ENCODE data around the gene INSL6.
"Not testable (repeated sequence)": the region's sequence is repeated elsewhere in the genome, so short reads cannot be mapped to it uniquely, and the experiment has no call there.

The INSL6 gene, protein sequence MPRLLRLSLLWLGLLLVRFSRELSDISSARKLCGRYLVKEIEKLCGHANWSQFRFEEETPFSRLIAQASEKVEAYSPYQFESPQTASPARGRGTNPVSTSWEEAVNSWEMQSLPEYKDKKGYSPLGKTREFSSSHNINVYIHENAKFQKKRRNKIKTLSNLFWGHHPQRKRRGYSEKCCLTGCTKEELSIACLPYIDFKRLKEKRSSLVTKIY

DNA sequence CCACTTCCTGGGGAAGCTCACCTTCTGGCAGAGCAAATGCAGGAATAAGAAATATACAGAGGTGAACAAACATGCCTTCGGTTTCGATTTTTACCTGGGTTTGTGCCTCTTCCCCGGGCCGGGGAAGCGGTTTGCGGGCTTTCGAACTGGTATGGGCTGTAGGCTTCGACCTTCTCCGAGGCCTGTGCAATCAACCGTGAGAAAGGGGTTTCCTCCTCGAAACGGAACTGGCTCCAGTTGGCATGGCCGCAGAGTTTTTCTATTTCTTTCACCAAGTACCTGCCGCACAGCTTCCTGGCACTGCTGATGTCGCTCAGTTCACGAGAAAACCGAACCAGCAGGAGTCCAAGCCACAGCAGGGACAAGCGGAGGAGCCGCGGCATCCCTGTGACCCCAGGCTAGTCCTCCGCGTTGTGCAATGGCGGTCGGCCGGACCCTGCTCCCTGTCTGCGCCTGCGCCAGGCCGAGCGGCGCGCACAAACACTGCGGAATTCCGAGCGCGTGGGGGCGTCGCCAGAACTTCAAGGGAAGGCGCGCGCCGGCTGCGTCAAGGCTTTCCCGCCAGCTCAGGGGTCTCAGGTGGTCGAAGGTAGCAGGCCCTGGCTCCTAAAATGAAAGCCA is at the start of gene INSL6:
INSL6 (minus strand) TSS at position 420 of the 621 bp plus-strand sequence; CDS start at position 383, 37 bp downstream.
- DNase-seq (ENCODE audit: low read depth) = no peak

DNA sequence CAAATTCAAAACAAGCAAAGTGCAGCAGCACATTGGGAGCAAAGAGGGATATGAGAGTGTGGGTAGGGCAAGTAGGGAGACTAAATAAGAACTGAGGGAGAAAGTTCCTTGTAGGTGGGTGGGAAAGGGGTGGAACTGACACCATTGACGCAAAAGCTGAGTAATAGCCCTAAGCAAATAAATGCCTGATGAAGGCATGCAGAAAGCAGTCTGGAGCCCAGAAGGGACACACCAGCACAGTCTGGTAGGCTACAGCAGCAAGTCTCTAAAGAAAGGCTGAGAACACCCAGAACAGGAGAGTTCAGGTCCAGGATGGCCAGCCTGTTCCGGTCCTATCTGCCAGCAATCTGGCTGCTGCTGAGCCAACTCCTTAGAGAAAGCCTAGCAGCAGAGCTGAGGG is 45.8 kb upstream of the INSL6 start, which contains the start of gene INSL4:
INSL4 (plus strand) TSS at position 208 of the 400 bp plus-strand sequence; CDS start at position 313, 105 bp downstream.
- DNase-seq (ENCODE audit: low read depth) = no peak

DNA sequence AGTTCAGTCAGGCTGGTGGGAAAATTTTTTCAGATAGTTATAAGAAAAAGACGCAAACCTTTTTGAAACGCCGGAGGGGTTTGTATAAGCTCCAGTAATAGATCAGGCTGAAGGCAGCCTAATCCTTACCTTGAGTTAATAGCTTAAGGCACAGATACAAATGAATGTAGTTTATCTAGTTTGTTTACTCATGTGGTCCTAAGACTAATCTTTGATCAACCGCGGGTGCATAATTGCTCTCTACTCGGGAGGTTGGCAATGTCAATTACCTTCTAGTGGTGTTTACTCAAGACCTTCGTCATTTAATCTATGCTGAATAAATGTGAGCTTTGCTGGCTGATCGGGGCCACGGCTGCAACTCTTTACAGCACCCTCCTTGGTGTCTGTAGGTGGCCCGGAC is 45.1 kb upstream of the INSL6 start:
- DNase-seq (ENCODE audit: low read depth) = no peak

DNA sequence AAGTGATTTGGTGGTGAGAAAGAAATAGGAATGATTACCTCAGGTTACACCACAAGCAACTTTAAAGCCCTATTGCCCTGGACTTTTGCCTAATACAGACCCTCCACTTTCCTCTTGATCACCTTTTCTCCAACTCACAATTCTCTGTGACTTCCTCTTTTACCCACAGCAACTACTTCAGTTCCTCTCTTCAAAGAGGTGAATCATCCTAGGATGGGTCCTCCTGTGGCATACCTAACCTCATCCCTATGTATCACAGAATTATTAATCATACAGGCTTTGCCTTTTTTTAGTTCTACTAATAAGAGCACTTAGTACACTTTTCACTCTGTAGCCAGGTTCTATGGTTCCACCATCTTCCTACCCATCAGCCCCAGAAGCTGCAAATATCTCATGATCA is 19.6 kb upstream of the INSL6 start:
- DNase-seq (ENCODE audit: low read depth) = no peak

DNA sequence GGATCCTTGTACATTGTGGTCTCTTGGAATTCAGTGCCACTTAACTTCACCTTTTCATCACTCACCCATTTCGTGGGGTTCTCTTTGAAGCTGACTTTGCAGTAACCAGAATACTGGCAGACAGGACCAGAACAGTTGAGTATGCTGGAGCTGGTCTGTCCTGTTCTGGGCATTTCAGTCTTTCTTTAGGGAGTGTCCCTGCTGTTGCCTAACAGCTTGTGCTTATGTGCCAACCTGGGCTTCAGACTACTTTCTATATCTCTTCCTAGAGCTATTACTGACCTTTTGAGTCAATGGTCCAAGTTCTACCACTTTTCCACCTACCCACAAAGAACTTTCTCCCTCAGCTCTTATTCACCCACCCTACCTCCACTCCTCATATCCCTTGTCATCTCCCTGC is 10.0 kb upstream of the INSL6 start:
- no peak for DNase-seq (ENCODE audit: low read depth)

DNA sequence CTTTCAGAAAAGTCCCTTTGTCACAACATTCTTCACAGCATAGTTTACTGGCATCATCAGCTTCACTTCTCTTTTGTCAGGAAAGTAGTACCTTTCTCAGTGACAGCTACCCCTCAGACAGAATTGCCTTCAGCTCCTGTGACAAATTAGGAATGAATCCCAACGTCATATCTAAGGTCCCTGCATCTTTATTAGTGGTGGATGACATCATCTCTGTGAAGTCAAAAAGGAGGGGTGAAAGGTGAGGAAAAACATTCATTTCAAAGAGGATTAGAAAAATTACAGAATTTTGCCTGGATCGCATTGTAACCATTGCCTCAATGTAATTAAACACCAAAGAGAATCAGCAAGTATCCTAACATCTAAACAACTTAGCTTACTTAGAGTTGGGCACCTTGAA is 7.9 kb upstream of the INSL6 start:
- no peak for DNase-seq (ENCODE audit: low read depth)

DNA sequence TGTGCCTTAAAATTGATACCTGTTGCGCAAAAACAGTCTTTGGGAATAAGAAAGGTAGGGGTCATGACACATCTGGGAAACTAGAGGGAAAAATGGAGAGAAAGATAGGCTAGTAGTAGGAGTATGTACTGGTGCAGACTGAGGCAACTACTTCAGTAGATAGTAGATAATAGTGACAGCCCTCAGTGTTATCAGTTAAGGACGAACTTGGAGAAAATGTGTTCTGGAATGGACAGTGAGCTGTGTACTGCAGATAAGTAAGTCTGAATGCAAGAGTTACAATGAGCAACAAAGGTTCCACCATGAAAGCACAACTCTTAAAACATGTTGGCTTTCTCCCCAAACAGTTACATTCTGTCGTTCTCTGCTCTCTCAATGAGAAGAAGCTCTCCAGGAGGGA is 6.5 kb upstream of the INSL6 start:
- no peak for DNase-seq (ENCODE audit: low read depth)

DNA sequence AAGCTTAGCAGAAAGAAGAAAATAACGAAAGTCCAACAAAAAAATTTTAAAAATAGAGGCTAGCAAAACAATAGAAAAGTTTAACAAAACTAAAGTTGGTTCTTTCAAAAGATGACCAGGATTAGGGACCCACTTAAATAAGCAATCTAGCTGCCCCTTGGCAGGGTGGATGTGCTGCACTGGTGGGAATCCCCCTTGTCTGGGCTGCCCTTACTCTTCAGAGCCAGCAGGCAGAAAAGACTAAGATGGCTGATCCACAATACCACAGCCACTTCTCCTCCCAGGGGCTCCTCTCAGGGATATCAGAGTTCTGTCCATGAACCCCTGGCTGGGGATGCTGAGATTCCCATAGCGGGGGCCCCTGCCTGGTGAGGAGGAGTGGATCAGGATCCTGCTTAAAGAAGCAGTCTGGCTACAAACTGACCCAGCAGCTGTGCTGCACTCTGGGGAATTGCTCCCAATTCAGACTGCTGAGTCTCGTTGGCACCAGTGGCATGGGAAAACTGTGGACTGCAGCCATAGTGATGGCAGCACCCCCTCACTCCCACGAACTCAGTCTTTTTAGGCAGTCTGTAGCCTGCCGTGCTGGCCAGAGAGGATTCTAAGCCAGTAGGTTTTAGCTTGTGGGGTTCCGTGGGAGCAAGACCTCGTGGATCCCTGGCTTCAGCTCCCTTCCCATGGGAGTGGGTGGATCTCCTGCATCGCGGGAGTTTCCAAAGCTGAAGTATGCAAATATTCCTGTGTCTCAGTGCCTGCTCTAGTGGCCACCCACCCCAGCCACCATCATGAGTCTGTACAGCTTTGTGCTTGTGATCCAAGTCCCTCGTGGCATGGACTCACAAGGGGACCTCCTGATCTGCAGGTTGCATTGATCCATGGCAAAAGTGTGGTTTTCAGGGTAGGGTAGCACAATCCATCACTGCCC is 2.9 kb upstream of the INSL6 start:
- no peak for DNase-seq (ENCODE audit: low read depth)

DNA sequence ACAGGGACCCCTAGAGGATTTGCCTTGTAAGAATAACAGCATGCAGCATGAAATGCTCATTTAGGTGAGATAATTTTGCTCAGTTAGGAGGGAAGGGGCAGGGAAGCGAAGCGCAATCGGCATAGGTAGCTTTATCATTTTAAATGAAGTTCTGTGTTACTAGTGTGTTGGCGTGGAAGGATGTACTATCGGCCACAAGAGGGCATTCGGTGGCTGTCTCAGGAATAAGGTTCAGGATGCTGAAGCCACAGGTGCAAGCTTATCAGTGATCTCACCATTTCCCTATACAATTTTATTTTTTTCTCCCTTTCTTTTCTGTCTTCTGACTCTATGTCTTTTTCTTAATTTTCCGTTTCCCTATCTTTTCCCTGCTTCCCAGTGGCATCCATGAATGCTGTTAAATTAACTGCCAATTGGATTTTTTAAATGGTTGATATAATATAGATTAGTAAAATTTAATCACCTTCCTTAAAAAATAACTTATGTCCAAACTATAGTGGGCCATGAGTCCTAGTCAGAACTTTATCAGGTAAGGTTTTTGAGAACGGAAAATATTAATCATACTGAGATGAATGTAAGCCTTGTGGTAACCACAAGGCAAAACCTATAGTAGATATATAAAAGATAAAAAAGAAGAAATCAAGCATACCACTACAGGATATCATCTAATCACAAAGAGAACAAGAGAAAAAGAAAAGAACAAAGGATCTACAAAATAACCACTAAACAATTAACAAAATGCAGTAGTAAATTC is 1.2 kb upstream of the INSL6 start:
- DNase-seq (ENCODE audit: low read depth) = no peak

DNA sequence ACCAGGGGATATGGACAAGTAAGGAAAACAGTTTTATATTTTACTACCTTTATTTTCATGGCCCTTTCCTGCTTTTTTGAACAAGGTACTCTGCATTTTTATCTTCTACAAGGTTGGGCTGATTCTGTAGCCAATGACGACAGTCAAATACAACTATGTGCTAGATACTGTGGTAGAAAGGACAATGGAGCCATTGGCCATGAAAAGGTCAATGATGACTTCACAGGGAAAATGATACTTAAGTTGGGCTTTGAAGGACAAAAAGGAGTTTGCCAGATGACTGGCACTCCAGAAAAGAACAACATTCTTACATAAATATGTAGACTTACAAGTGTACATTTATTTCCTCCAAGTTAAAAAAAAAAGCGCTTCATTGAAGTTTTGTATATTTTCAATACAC is 663 bp downstream of the INSL6 start:
- no peak for DNase-seq (ENCODE audit: low read depth)

DNA sequence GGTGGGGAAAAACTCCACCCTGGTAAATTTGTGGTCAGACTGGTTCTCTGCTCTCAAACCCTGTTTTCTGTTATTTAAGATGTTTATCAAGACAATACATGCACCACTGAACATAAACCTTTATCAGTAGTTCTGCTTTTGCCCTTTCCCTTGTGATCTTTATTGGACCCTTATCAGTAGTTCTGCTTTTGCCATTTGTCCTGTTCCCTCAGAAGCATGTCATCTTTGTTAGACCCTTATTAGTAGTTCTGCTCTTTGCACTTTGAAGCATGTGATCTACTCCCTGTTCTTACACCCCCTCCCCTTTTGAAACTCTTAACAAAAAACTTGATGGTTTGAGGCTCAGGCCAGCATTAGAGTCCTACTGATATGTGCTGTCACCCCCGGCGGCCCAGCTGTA is 4.8 kb downstream of the INSL6 start:
- DNase-seq (ENCODE audit: low read depth) = not testable (repeated sequence)

DNA sequence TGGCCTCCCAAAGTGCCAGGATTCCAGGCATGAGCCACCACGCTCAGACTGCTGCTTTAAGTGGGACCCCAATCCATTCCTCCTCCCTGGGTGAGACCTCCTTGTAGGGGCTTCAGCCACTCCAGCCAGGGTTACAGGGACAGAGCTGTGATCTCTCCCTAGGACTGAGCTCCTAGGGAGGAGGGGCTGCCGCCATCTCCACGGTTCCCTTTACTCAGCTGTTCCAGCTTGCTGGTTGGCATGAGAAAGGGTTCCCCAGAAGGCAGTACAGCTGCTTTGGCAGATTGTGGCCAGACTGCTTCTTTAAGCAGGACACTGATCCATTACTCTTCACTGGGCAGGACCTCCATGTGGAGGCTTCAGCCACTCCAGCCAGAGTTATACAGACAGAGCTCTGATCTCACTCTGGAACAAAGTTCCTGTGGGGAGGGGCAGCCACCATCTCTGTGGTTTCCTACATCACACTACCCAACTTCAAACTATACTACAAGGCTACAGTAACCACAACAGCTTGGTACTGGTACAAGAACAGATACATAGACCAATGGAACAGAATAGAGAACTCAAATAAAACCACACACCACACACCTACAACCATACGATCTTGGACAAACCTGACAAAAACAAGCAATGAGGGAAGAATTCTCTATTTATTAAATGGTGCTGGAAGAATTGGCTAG is 7.2 kb downstream of the INSL6 start:
- DNase-seq (ENCODE audit: low read depth) = no peak

DNA sequence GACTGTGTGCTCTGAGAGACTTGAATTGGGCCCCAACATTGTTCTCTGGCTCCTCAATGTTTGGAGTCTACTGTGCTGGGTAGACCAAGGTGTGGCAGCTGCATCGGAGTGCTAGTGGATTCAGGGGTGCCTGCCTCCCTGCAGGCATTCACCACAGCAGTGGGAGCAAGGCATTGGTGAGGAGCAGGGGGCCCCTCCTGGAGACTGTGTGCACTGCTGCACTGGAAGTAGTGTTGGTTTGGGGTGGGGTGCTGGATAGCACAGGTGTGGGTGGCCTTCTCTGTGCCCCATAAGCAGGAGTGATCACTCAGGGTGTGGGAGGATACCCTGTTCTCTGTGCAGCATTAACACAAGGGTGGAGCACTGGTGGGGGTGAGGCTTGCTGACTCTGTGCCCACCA is 39.2 kb downstream of the INSL6 start:
- DNase-seq (ENCODE audit: low read depth) = no peak

DNA sequence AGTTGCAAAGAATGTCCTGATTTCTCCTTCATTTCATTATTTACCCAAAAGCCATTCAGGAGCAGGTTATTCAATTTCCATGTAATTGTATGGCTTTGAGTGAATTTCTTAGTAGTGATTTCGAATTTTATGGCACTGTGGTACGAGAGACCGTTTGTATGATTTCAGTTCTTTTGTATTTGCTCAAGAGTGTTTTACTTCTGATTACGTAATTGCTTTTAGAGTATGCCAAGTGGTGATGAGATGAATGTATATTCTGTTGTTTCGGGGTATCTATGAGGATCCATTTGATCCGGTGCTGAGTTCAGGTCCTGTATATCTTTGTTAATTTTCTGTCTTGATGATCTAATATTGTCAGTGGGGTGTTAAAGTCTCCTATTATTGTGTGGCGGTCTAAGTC is 41.2 kb downstream of the INSL6 start:
- DNase-seq (ENCODE audit: low read depth) = no peak

DNA sequence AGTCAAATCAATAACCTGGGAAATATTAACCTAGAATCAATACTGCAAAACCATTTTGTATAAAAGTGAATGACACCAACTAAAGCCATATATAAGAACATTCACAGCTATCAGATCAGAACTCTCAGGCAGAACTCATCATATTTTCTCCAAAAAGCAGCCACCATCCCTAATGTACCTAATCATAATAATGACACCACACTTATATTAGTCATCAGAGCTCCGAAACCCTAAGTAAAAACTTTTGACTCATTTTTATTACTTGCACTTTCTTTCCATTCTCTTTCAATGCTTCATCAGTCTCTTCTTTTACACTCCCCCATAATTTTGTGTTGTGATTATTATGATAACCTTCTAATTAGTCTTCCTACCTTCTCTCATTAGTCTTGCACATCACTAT is 45.3 kb downstream of the INSL6 start:
- no peak for DNase-seq (ENCODE audit: low read depth)

DNA sequence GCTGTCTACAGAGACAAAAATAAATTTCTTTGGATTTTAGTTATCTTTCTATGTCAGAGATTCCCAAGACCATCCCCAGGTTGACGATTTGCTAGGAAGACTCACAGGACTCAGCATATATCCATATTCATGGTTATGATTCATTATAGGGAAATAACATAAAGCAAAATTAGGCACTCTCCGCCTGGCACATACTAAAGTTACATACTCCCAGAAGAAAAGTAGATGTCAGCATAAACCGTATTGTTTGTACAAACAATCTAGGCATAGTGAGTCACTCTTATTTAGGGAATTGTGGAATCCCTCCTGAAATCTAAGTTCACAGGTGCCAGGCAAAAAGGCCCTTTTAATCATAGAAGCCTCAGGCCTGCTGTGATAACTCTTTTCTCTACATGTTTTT is 62.9 kb downstream of the INSL6 start:
- DNase-seq (ENCODE audit: low read depth) = no peak

DNA sequence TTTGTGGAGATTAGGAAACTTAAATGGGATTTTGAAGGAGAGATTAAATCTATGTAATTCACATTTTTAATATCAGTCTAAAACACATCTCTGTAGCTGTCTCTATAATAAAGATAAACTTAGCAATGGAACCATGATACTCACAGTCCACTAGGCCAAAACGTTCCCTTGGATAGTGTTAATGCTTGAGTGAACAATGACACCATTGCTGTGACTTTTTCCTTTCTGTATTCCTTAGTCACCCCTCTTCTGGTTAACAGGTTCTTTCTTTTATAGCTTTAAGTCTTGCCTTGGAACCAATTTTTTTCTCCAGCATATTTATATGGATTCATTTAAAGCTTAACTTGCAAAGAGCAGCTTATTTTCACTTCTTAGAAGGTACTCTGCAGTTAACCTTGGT is 63.3 kb downstream of the INSL6 start:
- no peak for DNase-seq (ENCODE audit: low read depth)

DNA sequence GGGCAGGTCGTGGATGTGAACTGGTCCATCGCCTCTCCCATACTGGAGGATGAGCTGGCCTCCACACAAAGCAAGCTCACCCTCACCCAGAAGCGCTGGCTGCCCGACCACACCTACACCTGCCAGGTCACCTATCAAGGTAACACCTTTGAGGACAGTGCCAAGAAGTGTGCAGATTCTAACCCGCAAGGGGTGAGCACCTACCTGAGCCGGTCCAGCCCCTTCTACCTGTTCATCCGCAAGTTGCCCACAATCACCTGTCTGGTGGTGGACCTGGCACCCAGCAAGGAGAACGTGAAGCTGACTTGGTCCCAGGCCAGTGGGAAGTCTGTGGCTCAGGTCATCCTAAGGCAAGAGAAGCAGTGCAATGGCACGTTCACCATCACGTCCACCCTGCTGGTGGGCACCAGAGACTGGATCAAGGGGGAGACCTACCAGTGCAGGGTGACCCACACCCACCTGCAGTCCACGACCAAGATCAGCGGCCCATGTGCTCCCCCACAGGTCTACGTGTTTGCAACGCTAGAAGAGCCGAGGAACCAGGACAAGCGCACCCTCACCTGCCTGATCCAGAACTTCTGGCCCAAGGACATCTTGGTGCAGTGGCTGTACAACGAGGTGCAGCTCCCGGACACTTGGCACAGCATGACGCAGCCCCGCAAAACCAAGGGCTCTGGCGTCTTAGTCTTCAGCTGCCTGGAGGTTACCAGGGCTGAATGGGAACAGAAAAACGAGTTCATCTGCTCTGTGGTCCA is 71.3 kb downstream of the INSL6 start:
- DNase-seq (ENCODE audit: low read depth) = no peak

All from HS-27A (cell line).